Endothelial cell of umbilical vein (primary cell): ENCODE measurements around the gene APEH. TPM values are rescaled to one million over a fixed set of nuclear protein-coding genes. Genes with fewer than 3 reads are reported as not detected.

Experiments
- BruUV-seq: library from RNA; stranded (reverse); fragments of 400-500 nt; replicated peaks from 2 replicates; lab custom pipeline; 2021; lab: Mats Ljungman, UMichigan
- CTCF ChIA-PET: fragments of 300-600, 350-600 bp; sonication (Branson Sonifier 250); formaldehyde crosslinking; loops from one replicate; lab custom pipeline; 2021; ENCODE audit warnings: antibody characterized with exemption, inconsistent platforms; lab: Charles Lee
- POLR2A ChIA-PET: fragments of 300-600, 350-600 bp; sonication (Branson Sonifier 250); formaldehyde crosslinking; loops from one replicate; lab custom pipeline; 2021; ENCODE audit warnings: antibody characterized with exemption, inconsistent platforms; lab: Charles Lee
- DNase-seq: peaks from one replicate; pipeline ENCODE4 v3.0.0-alpha.2; 2011; ENCODE audit warnings: low read depth, low spot score
- FAIRE-seq: peaks from 2 replicates; lab custom pipeline; 2011; peaks lifted over from hg19 to GRCh38; lab: Jason Lieb, UNC
- H2AFZ ChIP-seq: 2 replicates; pipeline ENCODE4 v1.6.0; 2012; ENCODE audit warnings: low read depth, low read length, control low read depth, inconsistent platforms
- H3K27ac ChIP-seq: 2 replicates; pipeline ENCODE4 v1.5.1; 2011; ENCODE audit warnings: low read depth, mild to moderate bottlenecking, control low read depth, low read length, moderate library complexity; ENCODE audit not compliant: insufficient read depth
- H3K27me3 ChIP-seq, 2 experiments: 2 replicates each; pipeline versions ENCODE4 v1.6.0 to v1.6.1; 2011; ENCODE audit warnings: low read length in 2 of 2, mixed read lengths in 1 of 2; ENCODE audit not compliant: control insufficient read depth in 2 of 2, insufficient read depth in 2 of 2
- H3K36me3 ChIP-seq, 2 experiments: 2 replicates in 1 of 2; 3 replicates in 1 of 2; pipeline ENCODE4 v1.5.1; 2011; ENCODE audit warnings: low read length in 2 of 2, mild to moderate bottlenecking in 1 of 2, moderate library complexity in 1 of 2; ENCODE audit not compliant: control insufficient read depth in 2 of 2, insufficient read depth in 2 of 2; ENCODE audit errors: extremely low read depth in 1 of 2
- H3K4me1 ChIP-seq: 3 replicates; pipeline ENCODE4 v1.5.1; 2011; ENCODE audit warnings: mild to moderate bottlenecking, low read length; ENCODE audit not compliant: control insufficient read depth, insufficient read depth; ENCODE audit errors: extremely low read depth
- H3K4me2 ChIP-seq: 2 replicates; pipeline ENCODE4 v1.6.1; 2011; ENCODE audit warnings: low read length, control low read depth, mixed read lengths; ENCODE audit not compliant: insufficient read depth
- H3K4me3 ChIP-seq, 3 experiments: fragments of 200-600 bp in 1 of 3; sonication (generic), shearing (Covaris generic) in 1 of 3; replicated peaks in 1 of 3; 2 replicates each; pipeline ENCODE4 v1.5.1; 2011 to 2016; ENCODE audit warnings: control low read depth in 3 of 3, low read length in 3 of 3, mild to moderate bottlenecking in 2 of 3, inconsistent platforms in 1 of 3, low read depth in 1 of 3, moderate library complexity in 1 of 3; ENCODE audit not compliant: insufficient read depth in 1 of 3
- H3K79me2 ChIP-seq: 2 replicates; pipeline ENCODE4 v1.6.0; 2012; ENCODE audit warnings: low read length, inconsistent platforms; ENCODE audit not compliant: control insufficient read depth, insufficient read depth
- H3K9ac ChIP-seq: replicated peaks from 2 replicates; pipeline ENCODE3; 2011; ENCODE audit warnings: low read length, control low read depth; ENCODE audit not compliant: insufficient read depth; ENCODE audit errors: extremely low read depth
- H3K9me1 ChIP-seq: replicated peaks from 3 replicates; pipeline ENCODE4 v1.6.0; 2011; ENCODE audit warnings: mild to moderate bottlenecking, low read length; ENCODE audit not compliant: control insufficient read depth, insufficient read depth; ENCODE audit errors: extremely low read depth
- H3K9me3 ChIP-seq: replicated peaks from 2 replicates; pipeline ENCODE4 v1.5.1; 2012; ENCODE audit warnings: low read length, inconsistent platforms; ENCODE audit not compliant: control insufficient read depth, insufficient read depth
- H4K20me1 ChIP-seq: replicated peaks from 2 replicates; pipeline ENCODE3; 2011; ENCODE audit warnings: mild to moderate bottlenecking, low read length; ENCODE audit not compliant: control insufficient read depth, insufficient read depth; ENCODE audit errors: extremely low read depth
- CTCF ChIP-seq, 2 donors: IDR thresholded peaks; 1 replicate in 1 of 2; 2 replicates in 1 of 2; pipeline ENCODE4 v1.5.1; 2011; ENCODE audit warnings: low read length in 2 of 2, mild to moderate bottlenecking in 2 of 2, moderate library complexity in 2 of 2, control low read depth in 1 of 2, inconsistent platforms in 1 of 2, low read depth in 1 of 2; ENCODE audit not compliant: insufficient read depth in 1 of 2; ENCODE audit errors: extremely low read depth in 1 of 2
- EZH2 ChIP-seq: IDR thresholded peaks from 2 replicates; pipeline ENCODE4 v1.6.1; 2012; ENCODE audit warnings: borderline replicate concordance, low read depth, mild to moderate bottlenecking, moderate library complexity, low read length, inconsistent platforms; ENCODE audit not compliant: severe bottlenecking
- FOS ChIP-seq: IDR thresholded peaks from 2 replicates; pipeline ENCODE4 v1.6.1; 2011; ENCODE audit warnings: mild to moderate bottlenecking, low read length, moderate library complexity, borderline replicate concordance; ENCODE audit not compliant: insufficient read depth
- GATA2 ChIP-seq: IDR thresholded peaks from 2 replicates; pipeline ENCODE4 v1.7.0; 2011; ENCODE audit warnings: low read depth, mild to moderate bottlenecking, moderate library complexity, mixed read lengths, low read length; ENCODE audit not compliant: insufficient read length, insufficient read depth
- JUN ChIP-seq: IDR thresholded peaks from 2 replicates; pipeline ENCODE4 v1.6.1; 2011; ENCODE audit warnings: borderline replicate concordance, low read depth; ENCODE audit not compliant: insufficient read length, insufficient read depth
- MAX ChIP-seq: IDR thresholded peaks from 2 replicates; pipeline ENCODE4 v1.6.1; 2011; ENCODE audit not compliant: insufficient read depth, insufficient read length
- MYC ChIP-seq: IDR thresholded peaks from one replicate; pipeline ENCODE4 v1.6.1; 2011; ENCODE audit warnings: mild to moderate bottlenecking, low read depth, low read length
- POLR2A ChIP-seq: IDR thresholded peaks from 2 replicates; pipeline ENCODE4 v1.6.1; 2012; ENCODE audit warnings: low read depth, mild to moderate bottlenecking, control low read depth, low read length
- POLR2AphosphoS5 ChIP-seq: IDR thresholded peaks from 2 replicates; pipeline ENCODE4 v1.6.1; 2012; ENCODE audit warnings: low read depth, mild to moderate bottlenecking, control low read depth, low read length, moderate library complexity; ENCODE audit not compliant: insufficient read depth
- dilution Hi-C: fragments of 300-500 bp; cut with MboI; formaldehyde crosslinking; loops from one replicate; pipeline ENCODE4 v1.15.0; 2019; ENCODE audit warnings: low sequenced_read_pairs; ENCODE audit not compliant: extremely low pct_ligation_motif_present
- intact Hi-C: fragments of 100-400 bp; cut with micrococcal nuclease; formaldehyde crosslinking; loops from one replicate; pipeline ENCODE4 v1.10.0; 2022
- polyA plus RNA-seq, 4 experiments: library from polyadenylated mRNA; depleted of rRNA in 3 of 4; stranded (reverse) in 3 of 4; unstranded in 1 of 4; fragments of >200 nt; gene quantifications; 2 replicates each; pipeline versions ENCODE4 v1.2.1 to v1.2.3, GENCODE V29; 2011 to 2012; ENCODE audit warnings: missing spikeins in 1 of 4
- total RNA-seq: library from RNA; stranded (reverse); gene quantifications from 2 replicates; pipeline ENCODE4 v1.2.3, GENCODE V29; 2021

Gene APEH
- total and polyA plus RNA-seq, 2 donors (not counting 3 experiments of a cell fraction or from before 2014, with no cell fraction given), result 68.2 to 74.3 TPM

- no peak for DNase-seq
- no peaks in the 10 kb centered on the region for H3K9me1 ChIP-seq
- H3K36me3 ChIP-seq, result no peaks in the 10 kb centered on the region
- dilution Hi-C loops (no loop called here), intact Hi-C loops (no loop called here)
- ChIA-PET POLR2A (no interaction called here), CTCF (interaction anchor here (0.9 to 2.7 kb wide), 2 partner anchors 16 to 115 kb away, joined by 4 to 11 read pairs; no protein-coding TSS in a partner anchor)
- no peak overlapping the region for H2AFZ ChIP-seq
- no peak overlapping the region for H3K4me2 ChIP-seq
- no peak for FAIRE-seq
- no peaks in the 10 kb centered on the region for H3K27me3 ChIP-seq
- BruUV-seq, result no TSS peak
- H3K27ac ChIP-seq, result no peak overlapping the region
- no peaks in the 10 kb centered on the region for H4K20me1 ChIP-seq
- TF ChIP-seq POLR2A (no peak), POLR2AphosphoS5 (no peak), JUN (no peak), CTCF (IDR thresholded peaks at IDR 0.05; ENCODE audit: extremely low read depth in 1 of 2, insufficient read depth in 1 of 2, low read depth in 1 of 2, low read length in 2 of 2) (no peak), MAX (no peak), FOS (no peak), MYC (no peak), EZH2 (no peak), GATA2 (no peak)
- no peaks in the 10 kb centered on the region for H3K79me2 ChIP-seq
- H3K4me1 ChIP-seq, result no peaks in the 10 kb centered on the region
- no peak overlapping the region for H3K4me3 ChIP-seq
- H3K9ac ChIP-seq, result no peak overlapping the region
- H3K9me3 ChIP-seq, result no peaks in the 10 kb centered on the region
Observed at GRCh38 chr3:49654955-49655556, 19.1 kb upstream of the APEH start.
